Left ventricle myocardium inferior (tissue), 1 donor: ENCODE results near the gene MAPKBP1. TPM values are rescaled to one million over a fixed set of nuclear protein-coding genes. Genes with fewer than 3 reads are reported as not detected.

Experiments
- DNase-seq: peaks from one replicate; pipeline ENCODE4 v3.0.0-alpha.2; 2020
- H3K27ac ChIP-seq: fragments of 200-600 bp; replicated peaks from 2 replicates; pipeline ENCODE4 v1.8.0; 2021
- H3K27me3 ChIP-seq: fragments of 200-600 bp; 2 replicates; pipeline ENCODE4 v1.8.0; 2021; ENCODE audit warnings: low read depth
- H3K36me3 ChIP-seq: fragments of 200-600 bp; 2 replicates; pipeline ENCODE4 v1.8.0; 2021
- H3K4me1 ChIP-seq: fragments of 200-600 bp; 2 replicates; pipeline ENCODE4 v1.8.0; 2021
- H3K4me3 ChIP-seq: fragments of 200-600 bp; 2 replicates; pipeline ENCODE4 v1.8.0; 2021; ENCODE audit warnings: mild to moderate bottlenecking, moderate library complexity
- H3K9me3 ChIP-seq: fragments of 200-600 bp; replicated peaks from 2 replicates; pipeline ENCODE4 v1.8.0; 2021
- CTCF ChIP-seq: fragments of 200-600 bp; IDR thresholded peaks from 2 replicates; pipeline ENCODE4 v1.8.0; 2021; ENCODE audit warnings: antibody characterized with exemption, mild to moderate bottlenecking, borderline replicate concordance
- intact Hi-C: fragments of 100-400 bp; cut with micrococcal nuclease; formaldehyde crosslinking; loops from one replicate; pipeline ENCODE4 v1.11.0; 2022
- total RNA-seq: library from RNA; stranded (reverse); fragmentation: NEBNext Ultra II Directional; extraction: Animal tissue kit (Norgen Biotek cat#: 25700); gene quantifications from one replicate; pipeline ENCODE4 v1.2.1, GENCODE V29; 2021
- donor health status: DM: no; HTN: yes; CAD: no; lungs with severe emphysema.

Gene MAPKBP1
- total RNA-seq, 1 donor from 2014 or later: 13.6 TPM

- H3K9me3 ChIP-seq: no peaks in the 10 kb centered on the region
- intact Hi-C loops: loop anchor here (2.0 kb wide), 1 partner anchor 37 kb away; no protein-coding TSS in a partner anchor
- H3K4me1 ChIP-seq: peaks cover 23% of the 10 kb centered on the region
- H3K36me3 ChIP-seq: peaks cover 26% of the 10 kb centered on the region
- no peaks in the 10 kb centered on the region for H3K27me3 ChIP-seq
- no peak overlapping the region for H3K27ac ChIP-seq
- no peak for TF ChIP-seq CTCF
- H3K4me3 ChIP-seq: no peak overlapping the region
- DNase-seq: no peak
Observed at GRCh38 chr15:41809526-41810220, 35.4 kb downstream of the MAPKBP1 start.

DNA sequence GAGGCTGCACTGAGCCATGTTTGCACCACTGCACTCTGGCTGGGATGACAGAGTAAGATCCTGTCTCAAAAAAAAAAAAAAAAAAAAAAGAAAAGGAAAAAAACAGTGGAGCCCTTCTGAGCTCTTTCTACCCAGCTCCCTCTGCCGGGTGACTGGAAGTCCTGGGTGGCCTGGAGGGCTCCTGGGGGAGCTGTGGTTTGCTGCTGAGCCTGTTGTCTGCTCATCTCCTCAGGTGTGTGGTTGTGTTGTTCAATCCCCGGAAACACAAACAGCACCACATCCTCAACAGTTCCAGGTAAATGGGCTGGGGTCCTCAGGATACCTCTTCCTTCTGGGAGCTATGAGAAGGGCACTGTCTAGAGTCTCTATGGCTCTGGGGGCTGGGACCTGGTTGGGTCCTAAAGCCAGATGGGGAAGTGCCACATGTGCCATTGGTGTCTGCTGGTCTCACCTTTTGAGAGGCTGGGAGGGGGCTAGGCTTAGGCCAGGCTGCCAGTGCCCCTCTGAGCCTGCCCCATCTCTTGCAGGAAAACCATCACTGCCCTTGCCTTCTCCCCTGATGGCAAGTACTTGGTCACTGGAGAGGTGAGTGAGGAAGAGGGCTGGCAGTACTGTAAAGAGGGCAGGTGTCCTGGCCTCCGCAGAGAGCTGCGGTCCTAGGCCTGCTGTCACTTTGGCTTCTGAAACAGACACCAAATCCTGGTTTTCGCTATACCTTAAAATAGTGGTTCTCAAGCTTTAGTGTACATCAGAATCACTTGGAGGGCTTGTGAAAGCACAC is 36.6 kb downstream of the MAPKBP1 start:
- H3K27me3 ChIP-seq: no peaks in the 10 kb centered on the region
- DNase-seq: no peak
- no peak overlapping the region for H3K4me3 ChIP-seq
- H3K27ac ChIP-seq: no peak overlapping the region
- intact Hi-C loops: loop anchor here (2.0 kb wide), 1 partner anchor 38 kb away; no protein-coding TSS in a partner anchor
- H3K36me3 ChIP-seq: peaks cover 37% of the 10 kb centered on the region
- H3K9me3 ChIP-seq: no peaks in the 10 kb centered on the region
- H3K4me1 ChIP-seq: peaks cover 13% of the 10 kb centered on the region
- TF ChIP-seq CTCF: no peak

- H3K27ac ChIP-seq: no peak overlapping the region
- H3K36me3 ChIP-seq: peaks cover 44% of the 10 kb centered on the region
- H3K27me3 ChIP-seq: no peaks in the 10 kb centered on the region
- H3K4me3 ChIP-seq: no peak overlapping the region
- intact Hi-C loops: loop anchor here (2.0 kb wide), 1 partner anchor 39 kb away; no protein-coding TSS in a partner anchor
- DNase-seq: peak; percentile 84
- H3K4me1 ChIP-seq: peaks cover 7% of the 10 kb centered on the region
- peak; percentile 94 for TF ChIP-seq CTCF
- H3K9me3 ChIP-seq: no peaks in the 10 kb centered on the region
Observed at GRCh38 chr15:41811432-41812195, 37.3 kb downstream of the MAPKBP1 start.

GRCh38 chr15:41812820-41813375 is 38.6 kb downstream of the MAPKBP1 start:
- Histone ChIP-seq H3K27ac (no peak overlapping the region), H3K9me3 (no peaks in the 10 kb centered on the region), H3K4me1 (peaks cover 4% of the 10 kb centered on the region), H3K36me3 (peaks cover 56% of the 10 kb centered on the region), H3K27me3 (no peaks in the 10 kb centered on the region), H3K4me3 (no peak overlapping the region)
- intact Hi-C loops: no loop called here
- no peak for DNase-seq
- no peak for TF ChIP-seq CTCF

DNA sequence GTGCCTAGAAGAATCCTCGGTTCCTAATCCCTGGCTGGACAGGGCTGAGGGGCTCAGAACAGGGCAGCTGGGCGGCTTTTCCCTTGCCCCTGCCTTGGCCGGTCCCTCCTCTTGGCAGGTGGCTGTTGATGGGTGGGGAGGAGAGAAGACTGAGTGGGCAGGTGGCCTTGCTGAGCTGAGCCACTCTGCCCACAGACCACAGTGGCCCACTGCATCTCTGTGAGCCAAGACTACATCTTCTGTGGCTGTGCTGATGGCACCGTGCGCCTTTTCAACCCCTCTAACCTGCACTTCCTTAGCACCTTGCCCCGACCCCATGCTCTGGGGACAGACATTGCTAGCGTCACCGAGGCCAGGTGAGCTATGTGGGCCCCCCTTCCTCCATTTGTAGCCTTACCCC is 39.1 kb downstream of the MAPKBP1 start:
- peaks cover 61% of the 10 kb centered on the region for H3K36me3 ChIP-seq
- intact Hi-C loops: no loop called here
- peaks cover 4% of the 10 kb centered on the region for H3K4me1 ChIP-seq
- H3K27ac ChIP-seq: no peak overlapping the region
- no peak for DNase-seq
- no peaks in the 10 kb centered on the region for H3K27me3 ChIP-seq
- no peak overlapping the region for H3K4me3 ChIP-seq
- no peaks in the 10 kb centered on the region for H3K9me3 ChIP-seq
- no peak for TF ChIP-seq CTCF
